ENCODE results near the gene DPH7.
"Not testable (repeated sequence)": the region's sequence is repeated elsewhere in the genome, so short reads cannot be mapped to it uniquely, and the experiment has no call there.

DPH7 gene

DNA sequence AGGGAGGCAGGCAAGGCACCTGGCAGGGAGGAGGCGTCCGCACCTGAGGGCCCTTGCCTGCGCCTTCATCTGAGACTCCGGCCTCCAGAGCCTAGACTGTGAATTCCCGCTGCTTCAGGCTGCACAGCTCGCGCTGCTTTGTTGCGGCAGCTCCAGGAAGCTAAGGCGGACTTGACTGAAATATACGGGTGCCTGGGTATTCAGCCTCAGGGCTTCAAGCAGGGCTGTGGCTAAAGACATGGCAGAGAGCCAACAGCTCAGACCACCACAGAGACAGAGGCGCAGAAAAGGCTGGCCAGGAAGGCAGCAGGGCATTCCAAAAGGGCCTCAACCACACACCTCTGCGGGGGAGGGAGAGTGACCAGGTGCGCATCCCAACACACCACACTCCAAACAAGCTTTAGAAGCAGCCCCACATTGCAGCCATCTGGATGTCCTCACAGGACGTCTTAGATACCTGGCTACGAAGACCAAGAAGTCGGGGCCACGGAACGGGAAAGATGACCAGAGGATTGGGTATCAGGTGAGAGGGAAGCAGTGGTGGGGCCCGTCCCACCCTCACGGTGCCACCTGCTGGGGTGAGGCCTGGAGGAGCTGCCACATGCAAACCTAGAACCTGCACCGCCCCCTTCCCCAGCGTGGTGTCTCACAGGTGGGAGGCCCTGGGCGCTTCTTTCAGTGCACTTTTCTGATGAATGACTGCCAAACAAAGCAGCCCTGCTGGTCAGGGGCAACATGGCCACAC, 1.7 kb upstream of the DPH7 start:
- no peak overlapping the region for H3K4me3 ChIP-seq (ENCODE audit: low read depth, low read length)
- no peak overlapping the region for H2AFZ ChIP-seq (ENCODE audit: low read length, unreplicated experiment)
- H3K4me1 ChIP-seq (ENCODE audit: control insufficient read depth, insufficient read depth, low read length, unreplicated experiment): peaks cover 24% of the 10 kb centered on the region
- no peak overlapping the region for H3K27ac ChIP-seq (ENCODE audit: low read depth, low read length)
- H3K36me3 ChIP-seq (ENCODE audit: insufficient read depth, low read length): peaks cover 13% of the 10 kb centered on the region; the same call in 1 of the 2 replicates
- no peaks in the 10 kb centered on the region for H3K27me3 ChIP-seq (ENCODE audit: insufficient read depth, low read length)
- H3K79me2 ChIP-seq (ENCODE audit: control insufficient read depth, insufficient read depth, low read length, unreplicated experiment): peaks cover 31% of the 10 kb centered on the region

DNA sequence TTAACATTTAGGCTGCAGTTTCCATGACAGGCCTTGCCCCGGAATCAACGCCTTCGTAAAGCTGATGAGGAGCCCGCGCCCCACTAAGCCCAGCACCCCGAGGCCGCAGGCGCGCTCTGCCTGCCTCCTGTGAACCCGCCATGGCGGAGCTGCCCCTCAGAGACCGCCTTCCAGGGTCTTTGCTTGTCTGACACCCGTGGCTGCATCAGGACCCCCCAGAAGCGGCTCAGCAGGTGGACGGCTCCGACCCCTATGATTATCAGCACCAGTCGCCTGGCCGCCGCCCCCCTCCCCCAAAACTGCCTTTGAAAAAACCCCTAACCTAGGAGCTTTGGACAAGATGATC, 507 bp upstream of the DPH7 start:
- H3K4me3 ChIP-seq (ENCODE audit: low read depth, low read length): peak overlapping the region; percentile 98
- H3K4me1 ChIP-seq (ENCODE audit: control insufficient read depth, insufficient read depth, low read length, unreplicated experiment): peaks cover 24% of the 10 kb centered on the region
- peaks cover 19% of the 10 kb centered on the region; the same call in 1 of the 2 replicates for H3K36me3 ChIP-seq (ENCODE audit: insufficient read depth, low read length)
- H3K79me2 ChIP-seq (ENCODE audit: control insufficient read depth, insufficient read depth, low read length, unreplicated experiment): peaks cover 35% of the 10 kb centered on the region
- no peaks in the 10 kb centered on the region for H3K27me3 ChIP-seq (ENCODE audit: insufficient read depth, low read length)
- H3K27ac ChIP-seq (ENCODE audit: low read depth, low read length): peak overlapping the region; percentile 45
- peak overlapping the region; percentile 98 for H2AFZ ChIP-seq (ENCODE audit: low read length, unreplicated experiment)

DNA sequence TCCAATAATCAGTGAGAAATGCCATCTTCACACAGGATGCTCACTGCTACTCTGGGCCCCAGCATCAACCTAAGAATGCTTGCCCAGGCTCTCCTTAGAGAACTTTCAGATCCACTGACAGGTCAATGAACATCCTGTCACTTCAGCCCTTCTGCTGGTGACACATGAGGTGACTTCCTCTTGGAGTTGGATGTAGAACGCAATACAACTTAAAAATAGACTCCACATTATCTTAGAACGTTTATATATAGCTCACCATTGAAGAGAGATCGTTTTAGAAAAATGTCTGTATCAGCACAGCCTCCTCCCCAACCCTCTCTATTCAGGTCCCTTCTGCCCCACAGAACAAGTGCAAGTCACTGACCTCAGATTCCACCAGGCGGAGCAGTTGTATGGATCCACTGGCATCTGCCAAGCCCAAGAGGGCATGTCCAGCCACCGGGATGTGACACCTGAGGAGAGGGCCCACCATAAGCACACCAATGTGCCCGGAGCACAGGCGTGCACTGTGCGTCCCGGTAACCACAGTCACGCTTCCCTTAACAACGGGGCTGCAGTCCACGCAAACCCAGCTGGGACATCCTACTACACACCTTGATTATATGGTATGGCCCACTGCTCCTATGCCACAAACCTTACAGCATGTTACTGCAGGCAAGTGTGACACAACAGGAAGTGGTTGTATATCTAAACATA, 2.9 kb downstream of the DPH7 start:
- Histone ChIP-seq H3K4me3 (ENCODE audit: low read depth, low read length) (no peak overlapping the region), H3K79me2 (ENCODE audit: control insufficient read depth, insufficient read depth, low read length, unreplicated experiment) (peaks cover 38% of the 10 kb centered on the region), H3K36me3 (ENCODE audit: insufficient read depth, low read length) (peaks cover 22% of the 10 kb centered on the region), H3K4me1 (ENCODE audit: control insufficient read depth, insufficient read depth, low read length, unreplicated experiment) (peaks cover 24% of the 10 kb centered on the region), H2AFZ (ENCODE audit: low read length, unreplicated experiment) (no peak overlapping the region), H3K27me3 (ENCODE audit: insufficient read depth, low read length) (no peaks in the 10 kb centered on the region), H3K27ac (ENCODE audit: low read depth, low read length) (no peak overlapping the region)

DNA sequence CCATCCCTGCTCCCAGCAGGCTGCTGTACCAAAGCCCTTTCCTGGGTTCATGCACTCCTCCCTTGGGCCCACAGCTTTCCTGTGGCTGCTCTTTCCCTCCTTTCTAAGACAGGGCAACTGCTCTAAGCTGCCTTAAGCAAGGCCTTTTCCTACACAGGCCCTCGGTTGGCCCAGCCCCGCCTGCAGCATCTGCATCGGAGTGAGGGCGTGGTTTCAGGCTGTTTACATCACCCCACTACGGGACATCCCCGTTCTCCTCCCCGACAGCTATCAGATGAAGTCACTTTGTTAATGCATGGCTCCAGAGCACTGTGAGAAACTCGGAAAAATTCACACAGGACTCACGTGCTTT, 3.4 kb downstream of the DPH7 start:
- H3K4me3 ChIP-seq (ENCODE audit: low read depth, low read length): no peak overlapping the region
- peaks cover 24% of the 10 kb centered on the region for H3K4me1 ChIP-seq (ENCODE audit: control insufficient read depth, insufficient read depth, low read length, unreplicated experiment)
- no peak overlapping the region for H2AFZ ChIP-seq (ENCODE audit: low read length, unreplicated experiment)
- H3K36me3 ChIP-seq (ENCODE audit: insufficient read depth, low read length): peaks cover 27% of the 10 kb centered on the region
- peaks cover 39% of the 10 kb centered on the region for H3K79me2 ChIP-seq (ENCODE audit: control insufficient read depth, insufficient read depth, low read length, unreplicated experiment)
- no peak overlapping the region for H3K27ac ChIP-seq (ENCODE audit: low read depth, low read length)
- no peaks in the 10 kb centered on the region for H3K27me3 ChIP-seq (ENCODE audit: insufficient read depth, low read length)

DNA sequence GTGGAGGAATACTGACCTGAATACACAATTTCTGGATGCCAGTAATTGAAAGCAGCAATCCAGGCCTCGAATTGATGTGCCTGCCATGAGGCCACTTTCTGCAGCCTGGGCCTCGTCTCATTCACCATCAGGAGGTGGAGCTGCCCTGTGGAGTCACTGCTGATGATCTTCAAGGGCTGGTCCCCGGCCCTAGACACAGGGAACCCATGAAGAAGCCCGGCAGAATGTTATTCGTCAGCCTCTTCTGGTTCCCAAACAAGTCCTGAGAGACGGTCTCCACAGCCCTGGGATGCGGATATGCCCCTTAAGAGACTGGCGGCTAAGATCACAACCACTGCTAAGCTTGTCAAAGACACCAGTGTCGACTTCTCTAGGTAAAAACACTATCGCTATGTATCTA, 4.5 kb downstream of the DPH7 start:
- Histone ChIP-seq H2AFZ (ENCODE audit: low read length, unreplicated experiment) (no peak overlapping the region), H3K4me1 (ENCODE audit: control insufficient read depth, insufficient read depth, low read length, unreplicated experiment) (peaks cover 22% of the 10 kb centered on the region), H3K36me3 (ENCODE audit: insufficient read depth, low read length) (peaks cover 31% of the 10 kb centered on the region), H3K27me3 (ENCODE audit: insufficient read depth, low read length) (no peaks in the 10 kb centered on the region), H3K4me3 (ENCODE audit: low read depth, low read length) (no peak overlapping the region), H3K27ac (ENCODE audit: low read depth, low read length) (no peak overlapping the region), H3K79me2 (ENCODE audit: control insufficient read depth, insufficient read depth, low read length, unreplicated experiment) (peaks cover 40% of the 10 kb centered on the region)

DNA sequence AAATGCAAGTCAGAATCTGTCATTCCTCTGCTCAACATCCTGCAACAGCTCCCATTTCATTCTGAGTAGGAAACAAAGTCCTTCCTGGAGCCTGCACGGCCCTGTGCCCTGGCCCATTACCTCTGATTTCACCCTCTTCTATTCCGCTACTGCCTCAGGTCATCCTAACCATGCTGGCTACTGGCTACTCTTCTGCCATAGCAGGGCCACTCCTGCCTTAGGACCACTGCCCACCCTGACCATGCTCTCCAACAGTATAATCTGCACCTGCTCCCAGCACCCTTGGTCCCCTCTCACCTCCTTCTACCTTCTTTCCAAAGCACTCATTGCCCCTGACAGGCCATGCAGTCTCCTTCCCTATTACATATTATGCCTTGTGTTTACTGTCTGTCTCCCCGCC, 8.2 kb downstream of the DPH7 start:
- Histone ChIP-seq H3K36me3 (ENCODE audit: insufficient read depth, low read length) (peaks cover 33% of the 10 kb centered on the region), H3K4me1 (ENCODE audit: control insufficient read depth, insufficient read depth, low read length, unreplicated experiment) (peaks cover under 1% of the 10 kb centered on the region), H3K27me3 (ENCODE audit: insufficient read depth, low read length) (no peaks in the 10 kb centered on the region), H3K4me3 (ENCODE audit: low read depth, low read length) (no peak overlapping the region), H3K79me2 (ENCODE audit: control insufficient read depth, insufficient read depth, low read length, unreplicated experiment) (peaks cover 16% of the 10 kb centered on the region), H2AFZ (ENCODE audit: low read length, unreplicated experiment) (no peak overlapping the region), H3K27ac (ENCODE audit: low read depth, low read length) (no peak overlapping the region)

DNA sequence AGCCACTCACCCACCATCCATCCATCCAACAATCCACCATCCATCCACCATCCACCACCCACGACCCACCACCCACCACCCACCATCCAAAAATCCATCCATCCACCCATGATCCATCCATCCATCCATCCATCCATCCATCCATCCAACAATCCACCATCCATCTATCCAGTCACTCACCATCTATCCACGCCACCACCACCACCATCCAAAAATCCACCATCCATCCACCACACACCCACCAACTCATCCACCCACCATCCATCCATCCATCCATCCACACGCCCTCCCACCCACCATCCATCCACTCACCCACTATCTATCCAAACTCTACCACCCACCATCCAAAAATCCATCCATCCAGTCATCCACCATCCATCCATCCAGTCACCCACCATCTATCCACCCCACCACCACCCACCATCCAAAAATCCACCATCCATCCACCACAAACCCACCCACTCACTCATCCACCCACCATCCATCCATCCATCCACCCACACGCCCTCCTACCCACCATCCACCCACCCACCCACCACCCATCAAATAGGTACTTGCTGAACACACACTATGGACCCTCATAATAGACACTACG, 9.0 kb downstream of the DPH7 start:
- peaks cover 27% of the 10 kb centered on the region for H3K36me3 ChIP-seq (ENCODE audit: insufficient read depth, low read length)
- H3K4me3 ChIP-seq (ENCODE audit: low read depth, low read length): no peak overlapping the region
- no peaks in the 10 kb centered on the region for H3K4me1 ChIP-seq (ENCODE audit: control insufficient read depth, insufficient read depth, low read length, unreplicated experiment)
- H3K79me2 ChIP-seq (ENCODE audit: control insufficient read depth, insufficient read depth, low read length, unreplicated experiment): peaks cover 13% of the 10 kb centered on the region
- H2AFZ ChIP-seq (ENCODE audit: low read length, unreplicated experiment): no peak overlapping the region
- no peak overlapping the region for H3K27ac ChIP-seq (ENCODE audit: low read depth, low read length)
- no peaks in the 10 kb centered on the region for H3K27me3 ChIP-seq (ENCODE audit: insufficient read depth, low read length)

DNA sequence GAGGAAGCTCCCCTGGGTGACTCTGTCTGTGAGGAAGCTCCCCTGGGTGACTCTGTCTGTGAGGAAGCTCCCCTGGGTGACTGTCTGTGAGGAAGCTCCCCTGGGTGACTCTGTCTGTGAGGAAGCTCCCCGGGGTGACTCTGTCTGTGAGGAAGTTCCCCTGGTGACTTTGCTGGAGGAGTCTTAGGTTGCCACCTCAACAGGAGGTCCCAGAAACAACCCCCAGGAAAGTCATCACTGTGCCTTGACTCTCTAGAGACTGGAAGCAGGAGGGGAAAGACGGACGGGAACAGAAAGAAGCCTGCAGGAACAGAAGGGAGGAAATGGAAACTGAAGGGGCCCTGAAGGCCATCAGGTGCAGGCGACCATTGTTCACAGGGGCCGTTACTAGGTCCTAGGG, 10.3 kb downstream of the DPH7 start:
- H3K27ac ChIP-seq (ENCODE audit: low read depth, low read length); H3K27me3 ChIP-seq (ENCODE audit: insufficient read depth, low read length); H3K4me3 ChIP-seq (ENCODE audit: low read depth, low read length); H2AFZ ChIP-seq (ENCODE audit: low read length, unreplicated experiment); H3K4me1 ChIP-seq (ENCODE audit: control insufficient read depth, insufficient read depth, low read length, unreplicated experiment): not testable (repeated sequence)
- peaks cover 26% of the 10 kb centered on the region for H3K36me3 ChIP-seq (ENCODE audit: insufficient read depth, low read length)
- peaks cover 10% of the 10 kb centered on the region for H3K79me2 ChIP-seq (ENCODE audit: control insufficient read depth, insufficient read depth, low read length, unreplicated experiment)

DNA sequence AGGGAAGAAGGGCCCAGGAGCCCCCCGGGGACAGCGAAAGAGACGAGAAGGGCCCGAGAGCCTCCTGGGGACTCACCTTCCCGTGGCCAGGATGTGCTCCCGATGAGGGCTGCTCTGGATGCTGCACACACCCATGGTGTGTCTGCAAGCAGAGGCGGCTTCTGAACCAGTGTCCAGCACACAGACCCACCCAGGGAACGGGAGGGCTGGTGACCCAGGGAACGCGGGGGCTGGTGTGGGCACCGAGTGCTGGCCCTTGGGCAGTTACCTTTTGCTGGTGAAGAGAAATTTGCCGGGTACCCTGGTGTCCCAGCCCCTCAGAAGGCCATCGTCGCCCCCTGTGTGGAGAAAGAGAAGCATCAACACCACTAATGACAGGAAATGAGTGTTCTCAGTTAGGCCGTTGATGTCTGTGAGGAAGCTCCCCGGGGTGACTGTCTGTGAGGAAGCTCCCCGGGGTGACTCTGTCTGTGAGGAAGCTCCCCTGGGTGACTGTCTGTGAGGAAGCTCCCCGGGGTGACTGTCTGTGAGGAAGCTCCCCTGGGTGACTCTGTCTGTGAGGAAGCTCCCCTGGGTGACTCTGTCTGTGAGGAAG, 13.8 kb downstream of the DPH7 start:
- Histone ChIP-seq H3K27ac (ENCODE audit: low read depth, low read length) (no peak overlapping the region), H3K79me2 (ENCODE audit: control insufficient read depth, insufficient read depth, low read length, unreplicated experiment) (no peaks in the 10 kb centered on the region), H3K4me1 (ENCODE audit: control insufficient read depth, insufficient read depth, low read length, unreplicated experiment) (no peaks in the 10 kb centered on the region), H2AFZ (ENCODE audit: low read length, unreplicated experiment) (no peak overlapping the region), H3K36me3 (ENCODE audit: insufficient read depth, low read length) (peaks cover 11% of the 10 kb centered on the region; the same call in 1 of the 2 replicates), H3K4me3 (ENCODE audit: low read depth, low read length) (no peak overlapping the region), H3K27me3 (ENCODE audit: insufficient read depth, low read length) (no peaks in the 10 kb centered on the region)

DNA sequence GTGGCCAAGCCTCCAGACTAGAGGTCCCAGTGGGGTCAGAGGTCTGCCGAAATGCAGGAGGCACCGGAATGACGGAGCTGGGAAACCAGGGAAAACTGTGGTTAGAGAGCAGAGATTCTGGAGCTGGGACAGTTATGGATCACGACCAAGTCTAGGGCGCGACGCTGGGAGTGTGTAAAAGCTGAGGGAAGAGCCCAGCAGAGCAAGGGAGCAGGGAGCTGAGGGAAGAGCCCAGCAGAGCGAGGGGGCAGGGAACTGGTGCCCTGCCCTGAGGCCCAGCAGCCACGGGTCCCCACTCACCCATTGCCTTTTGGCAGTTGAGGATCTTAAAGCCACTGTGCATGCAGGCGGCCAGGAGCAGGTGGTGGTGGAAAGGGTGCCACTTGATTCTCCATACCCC, 14.6 kb downstream of the DPH7 start:
- no peak overlapping the region for H2AFZ ChIP-seq (ENCODE audit: low read length, unreplicated experiment)
- H3K36me3 ChIP-seq (ENCODE audit: insufficient read depth, low read length): 0 out of 2 replicates have a peak, but pooled peaks cover 8% of the 10 kb centered on the region
- H3K27me3 ChIP-seq (ENCODE audit: insufficient read depth, low read length): no peaks in the 10 kb centered on the region

More for the DNA sequence above, 14.6 kb downstream of the DPH7 start:
- no peak overlapping the region for H3K27ac ChIP-seq (ENCODE audit: low read depth, low read length)
- no peaks in the 10 kb centered on the region for H3K4me1 ChIP-seq (ENCODE audit: control insufficient read depth, insufficient read depth, low read length, unreplicated experiment)
- no peak overlapping the region for H3K4me3 ChIP-seq (ENCODE audit: low read depth, low read length)
- H3K79me2 ChIP-seq (ENCODE audit: control insufficient read depth, insufficient read depth, low read length, unreplicated experiment): no peaks in the 10 kb centered on the region

All from ACC112 (cell line).